K562 (cell line): Measurements from ENCODE around the gene TRAPPC13. TPM values are rescaled to one million over a fixed set of nuclear protein-coding genes. Genes with fewer than 3 reads are reported as not detected.

Experiments used
- ATF1 ChIP-seq, 2 experiments: fragments of 450-650 bp in 1 of 2; IDR thresholded peaks; 2 replicates each; pipeline ENCODE4 v1.6.1; 2016; ENCODE audit warnings: missing compliant biosample characterization in 1 of 2, missing genetic modification characterization in 1 of 2
- CREB3 ChIP-seq: fragments of 450-650 bp; conservative IDR thresholded peaks from 2 replicates; pipeline ENCODE4 v1.6.1; 2016; ENCODE audit warnings: missing genetic modification characterization, low read depth, mild to moderate bottlenecking, missing compliant biosample characterization, moderate library complexity
- CXXC5 ChIP-seq: fragments of 250-450 bp; sonication (Bioruptor Pico); IDR thresholded peaks from 2 replicates; pipeline ENCODE4 v1.8.0; 2022; ENCODE audit warnings: inconsistent platforms, mild to moderate bottlenecking, moderate library complexity
- ETS1 ChIP-seq: conservative IDR thresholded peaks from 2 replicates; pipeline ENCODE4 v1.6.1; 2011; ENCODE audit warnings: low read depth, mild to moderate bottlenecking, low read length; ENCODE audit not compliant: control insufficient read depth
- EZH2 ChIP-seq: IDR thresholded peaks from 2 replicates; pipeline ENCODE4 v1.6.1; 2012; ENCODE audit warnings: low read depth, mild to moderate bottlenecking, inconsistent platforms, low read length, borderline replicate concordance
- HNRNPLL ChIP-seq: fragments of 200-400 bp; formaldehyde crosslinking; IDR thresholded peaks from 2 replicates; pipeline ENCODE4 v1.6.1; 2017; ENCODE audit warnings: low read length, low read depth, mild to moderate bottlenecking; ENCODE audit not compliant: poor library complexity, severe bottlenecking
- PHB ChIP-seq: fragments of 250-450 bp; sonication (Bioruptor Pico); IDR thresholded peaks from 2 replicates; pipeline ENCODE4 v1.5.0; 2021
- POLR2AphosphoS5 ChIP-seq: IDR thresholded peaks from 2 replicates; pipeline ENCODE4 v1.6.1; 2011; ENCODE audit warnings: mild to moderate bottlenecking, low read depth, low read length, moderate library complexity; ENCODE audit not compliant: control insufficient read depth, insufficient read depth
- POLR2G ChIP-seq: fragments of 200-400 bp; formaldehyde crosslinking; IDR thresholded peaks from 2 replicates; pipeline ENCODE4 v1.6.1; 2017; ENCODE audit warnings: low read depth, mild to moderate bottlenecking, antibody characterized with exemption, low read length, moderate library complexity
- RBBP5 ChIP-seq: fragments of 200-600 bp; sonication (generic); IDR thresholded peaks from 2 replicates; pipeline ENCODE4 v1.6.1; 2012; ENCODE audit warnings: borderline replicate concordance, mild to moderate bottlenecking, low read length, control low read depth, inconsistent platforms; ENCODE audit not compliant: insufficient read depth, poor library complexity, severe bottlenecking
- ZNF197 ChIP-seq: fragments of 200-800 bp; sonication (Bioruptor generic); IDR thresholded peaks from 2 replicates; pipeline ENCODE4 v1.6.1; 2016; ENCODE audit warnings: low read depth, missing genetic modification characterization, missing compliant biosample characterization
- ZNF395 ChIP-seq: fragments of 200-800 bp; sonication (Bioruptor generic); IDR thresholded peaks from 2 replicates; pipeline ENCODE4 v1.6.1; 2017; ENCODE audit warnings: missing genetic modification characterization, missing compliant biosample characterization
- ZNF699 ChIP-seq: fragments of 250-450 bp; sonication (Bioruptor Pico); IDR thresholded peaks from 2 replicates; pipeline ENCODE4 v1.8.0; 2021; ENCODE audit warnings: mild to moderate bottlenecking, moderate library complexity; ENCODE audit not compliant: insufficient replicate concordance
- polyA plus RNA-seq, 8 experiments: library from polyadenylated mRNA; depleted of rRNA in 4 of 8; stranded (reverse) in 5 of 8; unstranded in 3 of 8; fragments of >200 nt; fragmentation: Nextera tagmentation in 2 of 8; fragmentation: Illumina TruSeq in 1 of 8; extraction: Ambion mirVana in 2 of 8; extraction: Trizol in 1 of 8; gene quantifications; 2 replicates each; pipeline versions ENCODE4 v1.2.1 to v1.2.3, GENCODE V29; 2011 to 2014; ENCODE audit warnings: inconsistent platforms in 1 of 8, missing spikeins in 1 of 8
- total RNA-seq, 7 experiments: library from RNA; depleted of rRNA in 6 of 7; stranded (reverse); fragments of >200 nt in 6 of 7; fragmentation: Illumina TruSeq in 2 of 7; extraction: Trizol in 2 of 7; gene quantifications; 2 replicates each; pipeline versions ENCODE4 v1.2.1 to v1.2.3, GENCODE V29; 2011 to 2021; ENCODE audit warnings: low replicate concordance in 1 of 7
- TF ChIP-seq, protein P1 (sequence below): fragments of 450-650 bp; IDR thresholded peaks from 2 replicates; pipeline ENCODE4 v1.6.1; 2018; ENCODE audit warnings: mild to moderate bottlenecking, low read depth; ENCODE audit not compliant: partially characterized antibody
- TF ChIP-seq, protein P2 (sequence below): sonication (generic); formaldehyde crosslinking; IDR thresholded peaks from 2 replicates; pipeline ENCODE4 v1.8.0; 2023; ENCODE audit warnings: mild to moderate bottlenecking, missing genetic modification reagents

The TRAPPC13 gene
- total and polyA plus RNA-seq, 9 of the 15 experiments (the other 6 are each of a cell fraction or from before 2014, with no cell fraction given) = 16.2 to 43.8 (median 24.0) TPM

- TF ChIP-seq POLR2G (peak; percentile 54), ZNF395 (CRISPR knock-in tag) (peak; percentile 97), HNRNPLL (peak; percentile 45), RBBP5 (peak; percentile 73), ZNF197 (peak; percentile 90), EZH2 (no peak), CREB3 (tag) (peak; percentile 59; the same call in 1 of the 2 replicates), ATF1 (CRISPR knock-in tag; IDR thresholded peaks at IDR 0.05) (no peak), ATF1 (tag; IDR thresholded peaks at IDR 0.05) (peak; percentile 67), ETS1 (no peak), PHB (CRISPR knock-in tag) (no peak), ZNF699 (CRISPR knock-in tag) (no peak), POLR2AphosphoS5 (peak; percentile 32; the same call in 1 of the 2 replicates), CXXC5 (CRISPR knock-in tag) (peak; percentile 61; the same call in 1 of the 2 replicates)
- TF ChIP-seq, protein P1, sequence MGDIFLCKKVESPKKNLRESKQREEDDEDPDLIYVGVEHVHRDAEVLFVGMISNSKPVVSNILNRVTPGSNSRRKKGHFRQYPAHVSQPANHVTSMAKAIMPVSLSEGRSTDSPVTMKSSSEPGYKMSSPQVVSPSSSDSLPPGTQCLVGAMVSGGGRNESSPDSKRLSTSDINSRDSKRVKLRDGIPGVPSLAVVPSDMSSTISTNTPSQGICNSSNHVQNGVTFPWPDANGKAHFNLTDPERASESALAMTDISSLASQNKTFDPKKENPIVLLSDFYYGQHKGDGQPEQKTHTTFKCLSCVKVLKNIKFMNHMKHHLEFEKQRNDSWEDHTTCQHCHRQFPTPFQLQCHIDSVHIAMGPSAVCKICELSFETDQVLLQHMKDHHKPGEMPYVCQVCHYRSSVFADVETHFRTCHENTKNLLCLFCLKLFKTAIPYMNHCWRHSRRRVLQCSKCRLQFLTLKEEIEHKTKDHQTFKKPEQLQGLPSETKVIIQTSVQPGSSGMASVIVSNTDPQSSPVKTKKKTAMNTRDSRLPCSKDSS = no peak
- TF ChIP-seq, protein P2, sequence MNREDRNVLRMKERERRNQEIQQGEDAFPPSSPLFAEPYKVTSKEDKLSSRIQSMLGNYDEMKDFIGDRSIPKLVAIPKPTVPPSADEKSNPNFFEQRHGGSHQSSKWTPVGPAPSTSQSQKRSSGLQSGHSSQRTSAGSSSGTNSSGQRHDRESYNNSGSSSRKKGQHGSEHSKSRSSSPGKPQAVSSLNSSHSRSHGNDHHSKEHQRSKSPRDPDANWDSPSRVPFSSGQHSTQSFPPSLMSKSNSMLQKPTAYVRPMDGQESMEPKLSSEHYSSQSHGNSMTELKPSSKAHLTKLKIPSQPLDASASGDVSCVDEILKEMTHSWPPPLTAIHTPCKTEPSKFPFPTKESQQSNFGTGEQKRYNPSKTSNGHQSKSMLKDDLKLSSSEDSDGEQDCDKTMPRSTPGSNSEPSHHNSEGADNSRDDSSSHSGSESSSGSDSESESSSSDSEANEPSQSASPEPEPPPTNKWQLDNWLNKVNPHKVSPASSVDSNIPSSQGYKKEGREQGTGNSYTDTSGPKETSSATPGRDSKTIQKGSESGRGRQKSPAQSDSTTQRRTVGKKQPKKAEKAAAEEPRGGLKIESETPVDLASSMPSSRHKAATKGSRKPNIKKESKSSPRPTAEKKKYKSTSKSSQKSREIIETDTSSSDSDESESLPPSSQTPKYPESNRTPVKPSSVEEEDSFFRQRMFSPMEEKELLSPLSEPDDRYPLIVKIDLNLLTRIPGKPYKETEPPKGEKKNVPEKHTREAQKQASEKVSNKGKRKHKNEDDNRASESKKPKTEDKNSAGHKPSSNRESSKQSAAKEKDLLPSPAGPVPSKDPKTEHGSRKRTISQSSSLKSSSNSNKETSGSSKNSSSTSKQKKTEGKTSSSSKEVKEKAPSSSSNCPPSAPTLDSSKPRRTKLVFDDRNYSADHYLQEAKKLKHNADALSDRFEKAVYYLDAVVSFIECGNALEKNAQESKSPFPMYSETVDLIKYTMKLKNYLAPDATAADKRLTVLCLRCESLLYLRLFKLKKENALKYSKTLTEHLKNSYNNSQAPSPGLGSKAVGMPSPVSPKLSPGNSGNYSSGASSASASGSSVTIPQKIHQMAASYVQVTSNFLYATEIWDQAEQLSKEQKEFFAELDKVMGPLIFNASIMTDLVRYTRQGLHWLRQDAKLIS (CRISPR knock-in tag) = peak; percentile 54; the same call in 1 of the 2 replicates
Observed at GRCh38 chr5:65624571-65625555, at the start of gene TRAPPC13, which contains the start of gene SHLD3 (continued).
